ENCODE measurements around the gene DNAJC22. TPM values are rescaled to one million over a fixed set of nuclear protein-coding genes. Genes with fewer than 3 reads are reported as not detected.

Gene DNAJC22
- polyA plus RNA-seq, 1 of the 3 experiments (the other 2 are of a cell fraction), result 4.5 TPM

DNA sequence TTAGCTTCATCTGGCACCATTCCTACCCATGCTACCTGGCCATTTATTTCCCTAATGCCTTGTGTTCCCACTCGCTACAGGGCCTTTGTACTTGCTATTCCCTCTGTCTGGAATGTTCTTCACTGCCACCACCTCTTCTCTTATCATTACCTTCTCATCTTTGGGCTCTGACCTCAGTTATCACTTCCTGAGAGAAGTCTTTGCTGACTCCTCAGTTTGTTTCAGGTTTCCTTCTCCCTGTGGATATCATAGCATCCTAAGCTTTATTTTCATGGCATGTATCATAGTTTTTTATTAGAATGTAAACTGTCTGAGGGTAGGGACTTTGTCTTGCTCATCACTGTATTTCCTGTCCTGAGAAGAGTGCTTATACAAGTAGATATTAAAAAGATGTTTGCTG lies 50.3 kb downstream of the DNAJC22 start:
- ChIA-PET CTCF (interaction anchor here (0.9 kb wide), 1 partner anchor 39 kb away, joined by 4 read pairs; no protein-coding TSS in a partner anchor), POLR2A (interaction anchor here (0.6 kb wide), 1 partner anchor 31 kb away, joined by 3 read pairs; no protein-coding TSS in a partner anchor)
- H3K36me3 ChIP-seq (replicated peaks in 1 of 2; ENCODE audit: control insufficient read depth in 1 of 2, insufficient read depth in 2 of 2, low read length in 1 of 2), result peaks cover 0 to 14% of the 10 kb centered on the region in 2 experiments
- H3K4me2 ChIP-seq, result no peak overlapping the region
- H2AFZ ChIP-seq (ENCODE audit: low read depth), result no peak overlapping the region
- H3K27ac ChIP-seq (ENCODE audit: low read depth in 2 of 2, low read length in 1 of 2), result no peak overlapping the region
- DNase-seq, result no peak
- 92% methylated on average over 1 of the region's 1 CpG for WGBS (ENCODE audit: low lambda C conversion rate)
- H3K4me3 ChIP-seq (ENCODE audit: low read depth in 2 of 2, low read length in 1 of 2), result no peak overlapping the region
- H3K9me2 ChIP-seq, result no peaks in the 10 kb centered on the region
- H3K9ac ChIP-seq, result no peak overlapping the region
- peaks cover 99% of the 10 kb centered on the region for H3K79me2 ChIP-seq (ENCODE audit: insufficient read depth)
- no peaks in the 10 kb centered on the region for H3K27me3 ChIP-seq (ENCODE audit: insufficient read depth)
- no peaks in the 10 kb centered on the region for H3K9me3 ChIP-seq
- H4K20me1 ChIP-seq (ENCODE audit: insufficient read depth), result peaks cover 86% of the 10 kb centered on the region
- no peaks in the 10 kb centered on the region for H3K4me1 ChIP-seq (ENCODE audit: control insufficient read depth in 1 of 2, insufficient read depth in 2 of 2, low read depth in 1 of 2, low read length in 1 of 2)
- no peak for TF ChIP-seq NRF1 (IDR thresholded peaks at IDR 0.05; ENCODE audit: low read depth, low read length)
- TF ChIP-seq FOXJ3 (CRISPR knock-in tag; IDR thresholded peaks at IDR 0.05), result no peak
- TF ChIP-seq, protein P1, sequence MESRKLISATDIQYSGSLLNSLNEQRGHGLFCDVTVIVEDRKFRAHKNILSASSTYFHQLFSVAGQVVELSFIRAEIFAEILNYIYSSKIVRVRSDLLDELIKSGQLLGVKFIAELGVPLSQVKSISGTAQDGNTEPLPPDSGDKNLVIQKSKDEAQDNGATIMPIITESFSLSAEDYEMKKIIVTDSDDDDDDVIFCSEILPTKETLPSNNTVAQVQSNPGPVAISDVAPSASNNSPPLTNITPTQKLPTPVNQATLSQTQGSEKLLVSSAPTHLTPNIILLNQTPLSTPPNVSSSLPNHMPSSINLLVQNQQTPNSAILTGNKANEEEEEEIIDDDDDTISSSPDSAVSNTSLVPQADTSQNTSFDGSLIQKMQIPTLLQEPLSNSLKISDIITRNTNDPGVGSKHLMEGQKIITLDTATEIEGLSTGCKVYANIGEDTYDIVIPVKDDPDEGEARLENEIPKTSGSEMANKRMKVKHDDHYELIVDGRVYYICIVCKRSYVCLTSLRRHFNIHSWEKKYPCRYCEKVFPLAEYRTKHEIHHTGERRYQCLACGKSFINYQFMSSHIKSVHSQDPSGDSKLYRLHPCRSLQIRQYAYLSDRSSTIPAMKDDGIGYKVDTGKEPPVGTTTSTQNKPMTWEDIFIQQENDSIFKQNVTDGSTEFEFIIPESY (IDR thresholded peaks at IDR 0.05; ENCODE audit: borderline replicate concordance, low read depth), result no peak
- TF ChIP-seq TCF12 (IDR thresholded peaks at IDR 0.05), result no peak
- no peak for TF ChIP-seq RXRA (IDR thresholded peaks at IDR 0.05; ENCODE audit: borderline replicate concordance, low read depth)
- no peak for TF ChIP-seq RFX5 (IDR thresholded peaks at IDR 0.05; ENCODE audit: low read length)
- H3F3A ChIP-seq (replicated peaks; ENCODE audit: insufficient read depth), result peaks cover 17% of the 10 kb centered on the region

- no peak for DNase-seq
- H3K4me3 ChIP-seq (ENCODE audit: low read depth in 2 of 2, low read length in 1 of 2), result no peak overlapping the region
- peaks cover 100% of the 10 kb centered on the region for H3K79me2 ChIP-seq (ENCODE audit: insufficient read depth)
- ChIA-PET POLR2A (interaction anchor here (1.2 kb wide), 1 partner anchor 16 kb away, joined by 3 read pairs; no protein-coding TSS in a partner anchor), CTCF (interaction anchor here (0.6 to 1.2 kb wide), 2 partner anchors 10 to 52 kb away, joined by 3 read pairs; no protein-coding TSS in a partner anchor)
- TF ChIP-seq GABPA (IDR thresholded peaks at IDR 0.05; ENCODE audit: low read depth), result no peak
- no peak for TF ChIP-seq CHD2 (IDR thresholded peaks at IDR 0.05; ENCODE audit: low read length, partially characterized antibody)
- no peak for TF ChIP-seq RAD21 (IDR thresholded peaks at IDR 0.05; ENCODE audit: low read length)
- TF ChIP-seq, protein P2, sequence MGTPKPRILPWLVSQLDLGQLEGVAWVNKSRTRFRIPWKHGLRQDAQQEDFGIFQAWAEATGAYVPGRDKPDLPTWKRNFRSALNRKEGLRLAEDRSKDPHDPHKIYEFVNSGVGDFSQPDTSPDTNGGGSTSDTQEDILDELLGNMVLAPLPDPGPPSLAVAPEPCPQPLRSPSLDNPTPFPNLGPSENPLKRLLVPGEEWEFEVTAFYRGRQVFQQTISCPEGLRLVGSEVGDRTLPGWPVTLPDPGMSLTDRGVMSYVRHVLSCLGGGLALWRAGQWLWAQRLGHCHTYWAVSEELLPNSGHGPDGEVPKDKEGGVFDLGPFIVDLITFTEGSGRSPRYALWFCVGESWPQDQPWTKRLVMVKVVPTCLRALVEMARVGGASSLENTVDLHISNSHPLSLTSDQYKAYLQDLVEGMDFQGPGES (IDR thresholded peaks at IDR 0.05; ENCODE audit: low read depth, low read length), result no peak
- TF ChIP-seq POLR2AphosphoS5 (IDR thresholded peaks at IDR 0.05; ENCODE audit: low read depth, low read length), result no peak
- no peak for TF ChIP-seq GATA2 (CRISPR knock-in tag; IDR thresholded peaks at IDR 0.05)
- TF ChIP-seq SIN3A (IDR thresholded peaks at IDR 0.05; ENCODE audit: borderline replicate concordance, low read depth, low read length), result no peak
- TF ChIP-seq FOSL2 (IDR thresholded peaks at IDR 0.05; ENCODE audit: borderline replicate concordance, low read depth), result no peak
- TF ChIP-seq, protein P3, sequence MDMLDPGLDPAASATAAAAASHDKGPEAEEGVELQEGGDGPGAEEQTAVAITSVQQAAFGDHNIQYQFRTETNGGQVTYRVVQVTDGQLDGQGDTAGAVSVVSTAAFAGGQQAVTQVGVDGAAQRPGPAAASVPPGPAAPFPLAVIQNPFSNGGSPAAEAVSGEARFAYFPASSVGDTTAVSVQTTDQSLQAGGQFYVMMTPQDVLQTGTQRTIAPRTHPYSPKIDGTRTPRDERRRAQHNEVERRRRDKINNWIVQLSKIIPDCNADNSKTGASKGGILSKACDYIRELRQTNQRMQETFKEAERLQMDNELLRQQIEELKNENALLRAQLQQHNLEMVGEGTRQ (IDR thresholded peaks at IDR 0.05; ENCODE audit: borderline replicate concordance, low read depth, low read length), result no peak
- TF ChIP-seq NFIC (IDR thresholded peaks at IDR 0.05; ENCODE audit: borderline replicate concordance), result no peak
- no peak for TF ChIP-seq TAF1 (IDR thresholded peaks at IDR 0.05; ENCODE audit: borderline replicate concordance, low read depth, low read length)
- TF ChIP-seq RXRA (IDR thresholded peaks at IDR 0.05; ENCODE audit: borderline replicate concordance, low read depth), result no peak
- TF ChIP-seq, protein P1 (IDR thresholded peaks at IDR 0.05; ENCODE audit: borderline replicate concordance, low read depth), result no peak
- no peak for TF ChIP-seq FOXM1 (IDR thresholded peaks at IDR 0.05; ENCODE audit: low read depth)
- TF ChIP-seq NRF1 (IDR thresholded peaks at IDR 0.05; ENCODE audit: low read depth, low read length), result no peak
- H3F3A ChIP-seq (replicated peaks; ENCODE audit: insufficient read depth), result peaks cover 4% of the 10 kb centered on the region
- peaks cover 5% of the 10 kb centered on the region in 2 experiments; a peak in 3 of 4 replicates for H3K4me1 ChIP-seq (ENCODE audit: control insufficient read depth in 1 of 2, insufficient read depth in 2 of 2, low read depth in 1 of 2, low read length in 1 of 2)
- H4K20me1 ChIP-seq (ENCODE audit: insufficient read depth), result peaks cover 96% of the 10 kb centered on the region
- H3K4me2 ChIP-seq, result no peak overlapping the region
- no peaks in the 10 kb centered on the region for H3K9me3 ChIP-seq
- no peaks in the 10 kb centered on the region for H3K27me3 ChIP-seq (ENCODE audit: insufficient read depth)
- H3K9ac ChIP-seq, result no peak overlapping the region
- H2AFZ ChIP-seq (ENCODE audit: low read depth), result no peak overlapping the region
- WGBS (ENCODE audit: low lambda C conversion rate), result 94% methylated on average over 1 of the region's 1 CpG
- H3K36me3 ChIP-seq (replicated peaks in 1 of 2; ENCODE audit: control insufficient read depth in 1 of 2, insufficient read depth in 2 of 2, low read length in 1 of 2), result peaks cover 0 to 3% of the 10 kb centered on the region in 2 experiments
- no peaks in the 10 kb centered on the region for H3K9me2 ChIP-seq
- no peak overlapping the region for H3K27ac ChIP-seq (ENCODE audit: low read depth in 2 of 2, low read length in 1 of 2)
These were observed 53.6 kb downstream of the DNAJC22 start for GRCh38 chr12:49400304-49400703.

Data from SK-N-SH (cell line).